HCT116 (cell line): Measurements from ENCODE around the gene TEX12. TPM values are rescaled to one million over a fixed set of nuclear protein-coding genes. Genes with fewer than 3 reads are reported as not detected.

Experiments
- ATAC-seq: fragments of 200-7000 bp; cut with Tn5 transposase; 2 replicates; pipeline ENCODE4 v1.9.1; 2020; ENCODE audit warnings: mild to moderate bottlenecking, moderate library complexity
- BruUV-seq: library from RNA; stranded (reverse); fragments of 400-500 nt; replicated peaks from 2 replicates; lab custom pipeline; 2021; lab: Mats Ljungman, UMichigan
- CTCF ChIA-PET: fragments of 300-600 bp; sonication (Branson Sonifier 250); formaldehyde crosslinking; loops from one replicate; lab custom pipeline; 2021; ENCODE audit warnings: antibody characterized with exemption; lab: Charles Lee
- POLR2A ChIA-PET: fragments of 300-600, 350-600 bp; sonication (Branson Sonifier 250); formaldehyde crosslinking; loops from one replicate; lab custom pipeline; 2021; ENCODE audit warnings: antibody characterized with exemption; lab: Charles Lee
- RAD21 ChIA-PET, 2 experiments: fragments of 300-600 bp; sonication (Branson Sonifier 250); formaldehyde crosslinking; loops; one replicate each; lab custom pipeline; 2023; ENCODE audit warnings: low total read pairs in 2 of 2; ENCODE audit not compliant: uncharacterized antibody in 2 of 2, unreplicated experiment in 2 of 2, low non-redundant PET in 1 of 2; lab: Charles Lee
- DNase-seq: peaks from one replicate; pipeline ENCODE4 v3.0.0-alpha.2; 2010; ENCODE audit warnings: low read depth, low spot score
- H2AFZ ChIP-seq: fragments of 200-600 bp; shearing (Covaris generic), sonication (generic); 2 replicates; pipeline ENCODE4 v1.6.1; 2017; ENCODE audit warnings: low read depth, mixed run types, mixed read lengths, antibody characterized with exemption, low read length; ENCODE audit not compliant: poor library complexity, severe bottlenecking
- H3K27ac ChIP-seq: 2 replicates; pipeline ENCODE4 v1.5.1; 2012; ENCODE audit warnings: low read depth, low read length
- H3K27me3 ChIP-seq: fragments of 200-600 bp; sonication (generic); 2 replicates; pipeline ENCODE4 v1.6.1; 2016; ENCODE audit warnings: mixed run types, low read length, mixed read lengths; ENCODE audit not compliant: insufficient read depth
- H3K36me3 ChIP-seq, 2 experiments: fragments of 200-500 bp in 1 of 2; fragments of 200-600 bp in 1 of 2; sonication (Bioruptor generic) in 1 of 2; sonication (generic) in 1 of 2; 2 replicates each; pipeline versions ENCODE4 v1.5.1 to v1.6.1; 2014 to 2016; ENCODE audit warnings: low read length in 2 of 2, inconsistent platforms in 1 of 2, mixed read lengths in 1 of 2, mixed run types in 1 of 2; ENCODE audit not compliant: insufficient read depth in 2 of 2, control insufficient read depth in 1 of 2
- H3K4me1 ChIP-seq, 2 experiments: fragments of 200-600 bp in 1 of 2; sonication (generic) in 1 of 2; 2 replicates each; pipeline versions ENCODE4 v1.5.1 to v1.6.1; 2012 to 2017; ENCODE audit warnings: low read length in 2 of 2, inconsistent platforms in 1 of 2, mild to moderate bottlenecking in 1 of 2, mixed read lengths in 1 of 2, mixed run types in 1 of 2, moderate library complexity in 1 of 2; ENCODE audit not compliant: insufficient read depth in 2 of 2, control insufficient read depth in 1 of 2
- H3K4me2 ChIP-seq: fragments of 200-600 bp; sonication (generic); 2 replicates; pipeline ENCODE4 v1.6.1; 2017; ENCODE audit warnings: mixed run types, low read length, mixed read lengths
- H3K4me3 ChIP-seq, 2 experiments: fragments of 200-600 bp in 1 of 2; sonication (generic) in 1 of 2; replicated peaks in 1 of 2; 2 replicates each; pipeline ENCODE4 v1.5.1; 2011 to 2016; ENCODE audit warnings: low read length in 2 of 2, control low read depth in 1 of 2, low read depth in 1 of 2, mild to moderate bottlenecking in 1 of 2, mixed read lengths in 1 of 2, mixed run types in 1 of 2
- H3K79me2 ChIP-seq: fragments of 200-600 bp; sonication (generic); 2 replicates; pipeline ENCODE4 v1.6.1; 2017; ENCODE audit warnings: mild to moderate bottlenecking, mixed run types, low read length, moderate library complexity, mixed read lengths; ENCODE audit not compliant: insufficient read depth
- H3K9ac ChIP-seq: fragments of 200-600 bp; sonication (generic); 2 replicates; pipeline ENCODE4 v1.6.1; 2016; ENCODE audit warnings: low read length, mixed read lengths
- H3K9me2 ChIP-seq: fragments of 200-600 bp; sonication (generic), shearing (Covaris generic); 2 replicates; pipeline ENCODE4 v1.6.1; 2017; ENCODE audit warnings: mixed run types, mild to moderate bottlenecking, moderate library complexity; ENCODE audit not compliant: insufficient read depth
- H3K9me3 ChIP-seq, 2 experiments: fragments of 200-500 bp in 1 of 2; fragments of 200-600 bp in 1 of 2; sonication (Bioruptor generic) in 1 of 2; sonication (generic) in 1 of 2; 2 replicates each; pipeline ENCODE4 v1.6.1; 2014 to 2017; ENCODE audit warnings: low read length in 2 of 2, mixed read lengths in 2 of 2, inconsistent platforms in 1 of 2, low read depth in 1 of 2, mild to moderate bottlenecking in 1 of 2, mixed run types in 1 of 2, moderate library complexity in 1 of 2; ENCODE audit not compliant: control insufficient read depth in 1 of 2, insufficient read depth in 1 of 2
- H4K20me1 ChIP-seq: fragments of 200-600 bp; sonication (generic), shearing (Covaris generic); 2 replicates; pipeline ENCODE4 v1.6.1; 2017; ENCODE audit warnings: mixed run types, mild to moderate bottlenecking, moderate library complexity; ENCODE audit not compliant: insufficient read depth
- CBX3 ChIP-seq: IDR thresholded peaks from 2 replicates; pipeline ENCODE4 v1.6.1; 2012; ENCODE audit warnings: low read depth
- ELF1 ChIP-seq: IDR thresholded peaks from 2 replicates; pipeline ENCODE4 v1.6.1; 2012; ENCODE audit warnings: low read depth, borderline replicate concordance
- EZH2 ChIP-seq: fragments of 200-600 bp; sonication (generic); IDR thresholded peaks from 2 replicates; pipeline ENCODE4 v1.6.1; 2017; ENCODE audit warnings: antibody characterized with exemption, mixed run types
- EZH2phosphoT487 ChIP-seq: fragments of 200-600 bp; IDR thresholded peaks from 2 replicates; pipeline ENCODE4 v1.6.1; 2018; ENCODE audit warnings: antibody characterized with exemption, borderline replicate concordance
- JUND ChIP-seq: IDR thresholded peaks from 2 replicates; pipeline ENCODE4 v1.6.1; 2012
- POLR2AphosphoS5 ChIP-seq: IDR thresholded peaks from 2 replicates; pipeline ENCODE4 v1.6.1; 2011; ENCODE audit warnings: mild to moderate bottlenecking, low read depth, low read length, moderate library complexity
- SP1 ChIP-seq: IDR thresholded peaks from 2 replicates; pipeline ENCODE4 v1.6.1; 2012; ENCODE audit warnings: low read depth
- SRF ChIP-seq: IDR thresholded peaks from 2 replicates; pipeline ENCODE4 v1.6.1; 2012; ENCODE audit warnings: low read depth
- TCF7L2 ChIP-seq: IDR thresholded peaks from 2 replicates; pipeline ENCODE4 v1.7.0; 2011; ENCODE audit warnings: borderline replicate concordance, inconsistent platforms; ENCODE audit not compliant: insufficient read depth, insufficient read length; ENCODE audit errors: extremely low read depth
- YY1 ChIP-seq: IDR thresholded peaks from 2 replicates; pipeline ENCODE4 v1.6.1; 2011; ENCODE audit warnings: low read length, low read depth, moderate library complexity, mild to moderate bottlenecking; ENCODE audit not compliant: insufficient replicate concordance; ENCODE audit errors: extremely low read depth
- ZFX ChIP-seq: fragments of 450-650 bp; IDR thresholded peaks from 2 replicates; pipeline ENCODE4 v1.6.1; 2017
- ZNF274 ChIP-seq: fragments of 200-500 bp; sonication (Bioruptor generic); IDR thresholded peaks from 2 replicates; pipeline ENCODE4 v1.6.1; 2014; ENCODE audit warnings: mild to moderate bottlenecking, low read depth, low read length, inconsistent platforms
- intact Hi-C: fragments of 100-400 bp; cut with micrococcal nuclease; formaldehyde crosslinking; loops from 2 replicates; pipeline ENCODE4 v1.10.0; 2022
- total RNA-seq: library from RNA; stranded (reverse); gene quantifications from one replicate; pipeline ENCODE4 v1.2.1, GENCODE V29; 2021; ENCODE audit not compliant: unreplicated experiment
- TF ChIP-seq, protein P1 (sequence below), 3 experiments: fragments of 200-600 bp in 1 of 3; sonication (generic) in 1 of 3; IDR thresholded peaks in 2 of 3; conservative IDR thresholded peaks in 1 of 3; 2 replicates each; pipeline ENCODE4 v1.5.1; 2012 to 2017; ENCODE audit warnings: low read depth in 2 of 3, low read length in 2 of 3, antibody characterized with exemption in 1 of 3, borderline replicate concordance in 1 of 3, control low read depth in 1 of 3, mild to moderate bottlenecking in 1 of 3, mixed read lengths in 1 of 3, mixed run types in 1 of 3, moderate library complexity in 1 of 3; ENCODE audit not compliant: insufficient read depth in 1 of 3
- TF ChIP-seq, protein P2 (sequence below): IDR thresholded peaks from 2 replicates; pipeline ENCODE4 v1.6.1; 2012

Gene TEX12
- total RNA-seq, 1 experiment from 2014 or later, result not detected

DNA sequence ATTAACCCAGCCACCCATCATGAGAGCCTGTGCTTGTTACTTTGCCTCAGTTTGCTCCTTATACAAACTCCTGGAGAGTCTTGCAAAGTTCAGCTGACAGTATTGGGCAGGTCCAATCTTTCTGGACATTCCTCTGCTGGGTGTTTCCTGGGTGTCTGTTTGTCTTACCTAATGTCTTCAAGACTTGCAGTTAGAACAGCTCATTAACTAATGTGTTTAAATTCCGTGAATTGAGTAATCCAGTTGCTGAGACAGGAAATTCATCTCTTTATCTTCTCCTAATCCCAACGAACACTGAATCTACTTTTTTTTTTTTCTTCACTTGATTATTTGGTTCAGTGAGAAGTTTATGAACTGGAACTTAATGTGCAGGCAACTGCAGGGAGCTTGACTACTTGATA, 28.8 kb downstream of the TEX12 start:
- H3K4me3 ChIP-seq, result no peak overlapping the region
- H3K9me2 ChIP-seq, result no peaks in the 10 kb centered on the region
- ChIA-PET POLR2A (no interaction called here), CTCF (no interaction called here), RAD21 (no interaction called here)
- TF ChIP-seq CBX3 (no peak), EZH2phosphoT487 (no peak), ELF1 (no peak), ZFX (no peak), SP1 (no peak), JUND (no peak), YY1 (no peak), SRF (no peak), EZH2 (no peak), TCF7L2 (no peak), POLR2AphosphoS5 (no peak), ZNF274 (no peak)
- TF ChIP-seq, protein P1, sequence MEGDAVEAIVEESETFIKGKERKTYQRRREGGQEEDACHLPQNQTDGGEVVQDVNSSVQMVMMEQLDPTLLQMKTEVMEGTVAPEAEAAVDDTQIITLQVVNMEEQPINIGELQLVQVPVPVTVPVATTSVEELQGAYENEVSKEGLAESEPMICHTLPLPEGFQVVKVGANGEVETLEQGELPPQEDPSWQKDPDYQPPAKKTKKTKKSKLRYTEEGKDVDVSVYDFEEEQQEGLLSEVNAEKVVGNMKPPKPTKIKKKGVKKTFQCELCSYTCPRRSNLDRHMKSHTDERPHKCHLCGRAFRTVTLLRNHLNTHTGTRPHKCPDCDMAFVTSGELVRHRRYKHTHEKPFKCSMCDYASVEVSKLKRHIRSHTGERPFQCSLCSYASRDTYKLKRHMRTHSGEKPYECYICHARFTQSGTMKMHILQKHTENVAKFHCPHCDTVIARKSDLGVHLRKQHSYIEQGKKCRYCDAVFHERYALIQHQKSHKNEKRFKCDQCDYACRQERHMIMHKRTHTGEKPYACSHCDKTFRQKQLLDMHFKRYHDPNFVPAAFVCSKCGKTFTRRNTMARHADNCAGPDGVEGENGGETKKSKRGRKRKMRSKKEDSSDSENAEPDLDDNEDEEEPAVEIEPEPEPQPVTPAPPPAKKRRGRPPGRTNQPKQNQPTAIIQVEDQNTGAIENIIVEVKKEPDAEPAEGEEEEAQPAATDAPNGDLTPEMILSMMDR (IDR thresholded peaks at IDR 0.05 in 2 of 3, conservative IDR thresholded peaks at IDR 0.05 in 1 of 3; ENCODE audit: borderline replicate concordance in 1 of 3, insufficient read depth in 1 of 3, low read depth in 2 of 3, low read length in 2 of 3), result no peak
- TF ChIP-seq, protein P2, sequence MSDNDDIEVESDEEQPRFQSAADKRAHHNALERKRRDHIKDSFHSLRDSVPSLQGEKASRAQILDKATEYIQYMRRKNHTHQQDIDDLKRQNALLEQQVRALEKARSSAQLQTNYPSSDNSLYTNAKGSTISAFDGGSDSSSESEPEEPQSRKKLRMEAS, result no peak
- DNase-seq (no peak), ATAC-seq (no peak)
- H4K20me1 ChIP-seq, result no peaks in the 10 kb centered on the region
- H3K36me3 ChIP-seq, result no peaks in the 10 kb centered on the region
- no peak overlapping the region for H3K27ac ChIP-seq
- no peak overlapping the region for H3K4me2 ChIP-seq
- no peaks in the 10 kb centered on the region for H3K4me1 ChIP-seq
- H3K9me3 ChIP-seq, result no peaks in the 10 kb centered on the region
- no peak overlapping the region for H3K9ac ChIP-seq
- H3K27me3 ChIP-seq, result no peaks in the 10 kb centered on the region
- intact Hi-C loops, result no loop called here
- H2AFZ ChIP-seq, result no peak overlapping the region
- no TSS peak for BruUV-seq
- H3K79me2 ChIP-seq, result no peaks in the 10 kb centered on the region
